Fibroblast of villous mesenchyme (primary cell): ENCODE results near the gene BORCS6. TPM values are rescaled to one million over a fixed set of nuclear protein-coding genes. Genes with fewer than 3 reads are reported as not detected.

Experiments used
- DNase-seq: peaks from one replicate; pipeline ENCODE4 v3.0.0-alpha.2; 2010; ENCODE audit warnings: low read depth
- H3K4me3 ChIP-seq: 2 replicates; pipeline ENCODE4 v1.5.1; 2011; ENCODE audit warnings: low read depth, mild to moderate bottlenecking, low read length
- CTCF ChIP-seq: IDR thresholded peaks from 2 replicates; pipeline ENCODE4 v1.5.1; 2012; ENCODE audit warnings: low read depth, mild to moderate bottlenecking, low read length; ENCODE audit not compliant: insufficient read depth
- total RNA-seq: library from RNA; depleted of rRNA; stranded (reverse); fragments of >200 nt; gene quantifications from 2 replicates; pipeline ENCODE4 v1.2.3, GENCODE V29; 2012

BORCS6 gene
- total RNA-seq, 1 donor: 6.0 TPM

GRCh38 chr17:8188263-8188839, 1.6 kb downstream of the BORCS6 start:
- DNase-seq: no peak
- peak overlapping the region; percentile 81 for H3K4me3 ChIP-seq
- no peak for TF ChIP-seq CTCF

GRCh38 chr17:8187517-8188262, 2.3 kb downstream of the BORCS6 start:
- DNase-seq: peak; percentile 100
- H3K4me3 ChIP-seq: peak overlapping the region; percentile 98

GRCh38 chr17:8186787-8187516, 3.0 kb downstream of the BORCS6 start:
- TF ChIP-seq CTCF: peak; percentile 39
- H3K4me3 ChIP-seq: peak overlapping the region; percentile 98
- DNase-seq: peak; percentile 96

More at GRCh38 chr17:8187517-8188262, 2.3 kb downstream of the BORCS6 start:
- TF ChIP-seq CTCF: no peak

- TF ChIP-seq CTCF: no peak
- no peak for DNase-seq
- peak overlapping the region; percentile 98 for H3K4me3 ChIP-seq
Measured at GRCh38 chr17:8186446-8186786, 3.6 kb downstream of the BORCS6 start.

- H3K4me3 ChIP-seq: peak overlapping the region; percentile 98
- TF ChIP-seq CTCF: no peak
- DNase-seq: peak; percentile 74
Measured at GRCh38 chr17:8185582-8186445, 4.2 kb downstream of the BORCS6 start.

- H3K4me3 ChIP-seq: peak overlapping the region; percentile 75
- no peak for DNase-seq
- no peak for TF ChIP-seq CTCF
Measured at GRCh38 chr17:8176998-8177731, 12.8 kb downstream of the BORCS6 start.
